HUES64 (cell line): ENCODE measurements around the gene UQCR11.
A peak's percentile ranks its signal among the peaks of the same experiment; 100 is the strongest.

Experiments
- H3K27ac ChIP-seq: 2 replicates; pipeline ENCODE4 v1.7.0; 2013; ENCODE audit warnings: low read depth, low read length, inconsistent platforms
- H3K27me3 ChIP-seq: 2 replicates; pipeline ENCODE4 v1.6.1; 2013; ENCODE audit warnings: mild to moderate bottlenecking, low read length; ENCODE audit not compliant: insufficient read depth
- H3K36me3 ChIP-seq: 2 replicates; pipeline ENCODE4 v1.6.1; 2013; ENCODE audit warnings: mild to moderate bottlenecking, low read length; ENCODE audit not compliant: insufficient read depth
- H3K4me1 ChIP-seq: 2 replicates; pipeline ENCODE4 v1.6.1; 2013; ENCODE audit warnings: mild to moderate bottlenecking, low read length, moderate library complexity; ENCODE audit not compliant: insufficient read depth
- H3K4me3 ChIP-seq: 2 replicates; pipeline ENCODE4 v1.5.1; 2013; ENCODE audit warnings: mild to moderate bottlenecking, low read length, moderate library complexity
- H3K9ac ChIP-seq: 2 replicates; pipeline ENCODE4 v1.6.1; 2013; ENCODE audit warnings: mild to moderate bottlenecking, low read depth, low read length
- H3K9me3 ChIP-seq: 2 replicates; pipeline ENCODE4 v1.6.1; 2013; ENCODE audit warnings: low read depth, low read length; ENCODE audit not compliant: insufficient read depth
- WGBS: fragments of 150-250, 120-280 bp; methylation state at CpG from one replicate; pipeline ENCODE4 v1.1.7; 2013; ENCODE audit warnings: missing lambda C conversion rate; 5-methylcytosine and 5-hydroxymethylcytosine counted together

The UQCR11 gene

DNA sequence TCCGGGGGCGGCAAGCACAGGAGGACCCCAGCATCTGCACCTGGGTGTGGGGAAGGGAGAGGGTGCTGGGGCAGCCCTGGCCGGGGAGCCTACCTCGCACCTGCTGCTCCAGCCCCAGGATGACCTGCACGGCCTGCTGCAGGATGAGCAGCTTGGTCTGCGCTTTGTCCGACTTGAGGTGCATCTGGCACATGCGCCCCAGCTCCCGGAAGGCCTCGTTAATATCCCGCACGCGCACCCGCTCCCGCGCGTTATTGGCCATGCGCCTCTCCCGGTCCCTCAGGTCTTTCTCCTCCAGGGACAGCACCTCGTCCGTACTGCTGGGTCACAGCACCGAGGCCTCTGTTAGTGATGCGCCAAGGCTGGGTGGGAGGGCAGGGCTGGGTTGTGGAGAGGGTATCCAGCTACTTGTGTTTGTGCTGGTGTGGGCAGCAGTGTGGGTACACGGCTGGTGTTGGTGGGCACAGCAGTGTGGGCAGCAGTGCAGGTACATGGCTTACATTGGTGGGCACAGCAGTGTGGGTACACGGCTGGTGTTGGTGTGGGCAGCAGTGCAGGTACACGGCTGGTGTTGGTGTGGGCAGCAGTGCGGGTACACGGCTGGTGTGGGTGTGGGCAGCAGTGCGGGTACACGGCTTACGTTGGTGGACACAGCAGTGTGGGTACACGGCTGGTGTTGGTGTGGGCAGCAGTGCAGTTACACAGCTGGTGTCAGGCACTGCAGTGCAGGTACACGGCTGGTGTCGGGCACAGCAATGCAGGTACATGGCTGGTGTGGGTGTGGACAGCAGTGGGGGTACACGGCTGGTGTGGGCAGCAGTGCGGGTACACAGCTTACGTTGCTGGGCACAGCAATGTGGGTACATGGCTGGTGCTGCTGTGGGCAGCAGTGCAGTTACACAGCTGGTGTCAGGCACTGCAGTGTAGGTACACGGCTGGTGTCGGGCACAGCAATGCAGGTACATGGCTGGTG lies 7.1 kb upstream of the UQCR11 start:
- peaks cover 81% of the 10 kb centered on the region for H3K36me3 ChIP-seq
- H3K4me1 ChIP-seq: no peaks in the 10 kb centered on the region
- H3K9me3 ChIP-seq: no peaks in the 10 kb centered on the region
- H3K27me3 ChIP-seq: no peaks in the 10 kb centered on the region
- H3K27ac ChIP-seq: no peak overlapping the region
- no peak overlapping the region for H3K4me3 ChIP-seq
- H3K9ac ChIP-seq: no peak overlapping the region
- WGBS: 96% methylated on average over 39 of the region's 39 CpGs

GRCh38 chr19:1611353-1611752 lies 6.1 kb upstream of the UQCR11 start:
- no peak overlapping the region for H3K9ac ChIP-seq
- WGBS: 95% methylated on average over 15 of the region's 15 CpGs
- H3K36me3 ChIP-seq: peaks cover 70% of the 10 kb centered on the region
- 0 out of 2 replicates have a peak, but pooled peaks cover 1% of the 10 kb centered on the region for H3K4me1 ChIP-seq
- H3K27ac ChIP-seq: no peak overlapping the region
- H3K4me3 ChIP-seq: no peak overlapping the region
- H3K27me3 ChIP-seq: no peaks in the 10 kb centered on the region
- H3K9me3 ChIP-seq: no peaks in the 10 kb centered on the region

- Histone ChIP-seq H3K36me3 (peaks cover 63% of the 10 kb centered on the region), H3K9ac (no peak overlapping the region), H3K4me1 (0 out of 2 replicates have a peak, but pooled peaks cover 4% of the 10 kb centered on the region), H3K27ac (no peak overlapping the region), H3K27me3 (no peaks in the 10 kb centered on the region), H3K4me3 (no peak overlapping the region), H3K9me3 (no peaks in the 10 kb centered on the region)
- WGBS: 88% methylated on average over 8 of the region's 11 CpGs
These were observed 5.3 kb upstream of the UQCR11 start for GRCh38 chr19:1610579-1610978.

GRCh38 chr19:1609680-1610474 lies 4.6 kb upstream of the UQCR11 start:
- peaks cover 56% of the 10 kb centered on the region for H3K36me3 ChIP-seq
- no peak overlapping the region for H3K4me3 ChIP-seq
- H3K4me1 ChIP-seq: 0 out of 2 replicates have a peak, but pooled peaks cover 4% of the 10 kb centered on the region
- H3K27ac ChIP-seq: no peak overlapping the region
- no peak overlapping the region for H3K9ac ChIP-seq
- H3K9me3 ChIP-seq: no peaks in the 10 kb centered on the region
- no peaks in the 10 kb centered on the region for H3K27me3 ChIP-seq
- 92% methylated on average over 16 of the region's 16 CpGs for WGBS

GRCh38 chr19:1609103-1609396 lies 3.8 kb upstream of the UQCR11 start:
- H3K36me3 ChIP-seq: peaks cover 48% of the 10 kb centered on the region
- H3K27me3 ChIP-seq: no peaks in the 10 kb centered on the region
- H3K9ac ChIP-seq: no peak overlapping the region
- H3K27ac ChIP-seq: no peak overlapping the region
- no peaks in the 10 kb centered on the region for H3K9me3 ChIP-seq
- no peak overlapping the region for H3K4me3 ChIP-seq
- WGBS: 85% methylated on average over 10 of the region's 10 CpGs
- 0 out of 2 replicates have a peak, but pooled peaks cover 4% of the 10 kb centered on the region for H3K4me1 ChIP-seq

GRCh38 chr19:1608359-1609102 lies 3.3 kb upstream of the UQCR11 start:
- H3K4me3 ChIP-seq: no peak overlapping the region
- peaks cover 44% of the 10 kb centered on the region for H3K36me3 ChIP-seq
- no peak overlapping the region for H3K9ac ChIP-seq
- 94% methylated on average over 23 of the region's 23 CpGs for WGBS
- H3K9me3 ChIP-seq: no peaks in the 10 kb centered on the region
- no peaks in the 10 kb centered on the region for H3K27me3 ChIP-seq
- H3K27ac ChIP-seq: no peak overlapping the region
- 0 out of 2 replicates have a peak, but pooled peaks cover 4% of the 10 kb centered on the region for H3K4me1 ChIP-seq

GRCh38 chr19:1606138-1606651 lies 933 bp upstream of the UQCR11 start:
- H3K9me3 ChIP-seq: no peaks in the 10 kb centered on the region
- peaks cover 25% of the 10 kb centered on the region for H3K36me3 ChIP-seq
- peak overlapping the region; percentile 63 for H3K4me3 ChIP-seq
- peak overlapping the region; percentile 78 for H3K9ac ChIP-seq
- 45% methylated on average over 16 of the region's 16 CpGs for whole genome bisulfite sequencing
- H3K4me1 ChIP-seq: 0 out of 2 replicates have a peak, but pooled peaks cover 4% of the 10 kb centered on the region
- H3K27me3 ChIP-seq: no peaks in the 10 kb centered on the region
- peak overlapping the region; percentile 85 for H3K27ac ChIP-seq

GRCh38 chr19:1602091-1602707 lies 3.1 kb downstream of the UQCR11 start:
- Histone ChIP-seq H3K27ac (no peak overlapping the region), H3K9me3 (no peaks in the 10 kb centered on the region), H3K9ac (no peak overlapping the region), H3K4me1 (0 out of 2 replicates have a peak, but pooled peaks cover 4% of the 10 kb centered on the region), H3K36me3 (peaks cover 30% of the 10 kb centered on the region), H3K27me3 (no peaks in the 10 kb centered on the region), H3K4me3 (no peak overlapping the region)
- WGBS: 94% methylated on average over 19 of the region's 21 CpGs

DNA sequence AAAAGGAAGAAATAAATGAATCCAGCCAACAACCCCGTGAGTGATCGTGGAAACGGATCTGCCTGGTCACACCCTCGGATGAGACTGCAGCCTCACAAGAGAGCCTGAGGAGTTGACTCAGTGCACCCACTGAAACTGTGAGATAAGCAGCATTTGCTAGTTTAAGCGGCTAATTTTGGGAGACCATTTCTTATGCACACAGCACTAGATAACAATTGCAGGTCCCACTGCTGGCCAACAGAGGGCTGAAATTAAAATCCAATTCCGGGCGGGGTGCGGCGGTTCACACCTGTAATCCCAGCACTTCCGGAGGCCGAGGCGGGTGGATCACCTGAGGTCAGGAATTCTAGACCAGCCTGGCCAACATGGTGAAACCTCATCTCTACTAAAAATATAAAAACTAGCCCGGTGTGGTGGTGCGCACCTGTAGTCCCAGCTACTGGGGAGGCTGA lies 3.6 kb downstream of the UQCR11 start:
- Histone ChIP-seq H3K36me3 (peaks cover 35% of the 10 kb centered on the region), H3K4me1 (0 out of 2 replicates have a peak, but pooled peaks cover 4% of the 10 kb centered on the region), H3K4me3 (no peak overlapping the region), H3K27ac (no peak overlapping the region), H3K27me3 (no peaks in the 10 kb centered on the region), H3K9me3 (no peaks in the 10 kb centered on the region), H3K9ac (no peak overlapping the region)
- WGBS: 95% methylated on average over 14 of the region's 14 CpGs

- peaks cover 42% of the 10 kb centered on the region for H3K36me3 ChIP-seq
- H3K9me3 ChIP-seq: no peaks in the 10 kb centered on the region
- H3K4me1 ChIP-seq: no peaks in the 10 kb centered on the region
- H3K27me3 ChIP-seq: no peaks in the 10 kb centered on the region
- H3K4me3 ChIP-seq: no peak overlapping the region
- H3K9ac ChIP-seq: no peak overlapping the region
- no peak overlapping the region for H3K27ac ChIP-seq
- WGBS: 96% methylated on average over 15 of the region's 15 CpGs
These were observed 5.8 kb downstream of the UQCR11 start for GRCh38 chr19:1599460-1599846.
